Measurements from ENCODE around the gene KIRREL3.

DNA sequence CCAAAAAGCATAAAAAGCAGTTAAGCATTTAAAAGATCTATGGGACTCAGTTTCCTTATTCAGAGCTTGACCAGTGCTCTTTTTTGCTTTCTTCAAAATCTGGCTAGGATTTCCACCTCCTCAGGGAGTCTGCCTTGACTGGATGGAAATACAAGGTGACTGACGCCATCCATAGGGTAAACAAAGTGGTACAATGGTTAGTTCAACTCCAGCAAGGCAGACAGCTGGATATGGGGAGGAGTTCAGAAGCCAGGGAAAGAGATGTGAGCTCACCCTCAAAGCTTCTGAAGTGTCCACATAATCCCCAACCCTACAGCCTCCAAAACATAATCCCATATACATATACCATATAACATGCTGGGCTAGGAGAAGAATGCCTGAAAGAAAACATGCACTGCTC lies 52.0 kb downstream of the KIRREL3 start:
- TF ChIP-seq POLR2AphosphoS5 (IDR thresholded peaks at IDR 0.05) = no peak
- TF ChIP-seq, protein P1, sequence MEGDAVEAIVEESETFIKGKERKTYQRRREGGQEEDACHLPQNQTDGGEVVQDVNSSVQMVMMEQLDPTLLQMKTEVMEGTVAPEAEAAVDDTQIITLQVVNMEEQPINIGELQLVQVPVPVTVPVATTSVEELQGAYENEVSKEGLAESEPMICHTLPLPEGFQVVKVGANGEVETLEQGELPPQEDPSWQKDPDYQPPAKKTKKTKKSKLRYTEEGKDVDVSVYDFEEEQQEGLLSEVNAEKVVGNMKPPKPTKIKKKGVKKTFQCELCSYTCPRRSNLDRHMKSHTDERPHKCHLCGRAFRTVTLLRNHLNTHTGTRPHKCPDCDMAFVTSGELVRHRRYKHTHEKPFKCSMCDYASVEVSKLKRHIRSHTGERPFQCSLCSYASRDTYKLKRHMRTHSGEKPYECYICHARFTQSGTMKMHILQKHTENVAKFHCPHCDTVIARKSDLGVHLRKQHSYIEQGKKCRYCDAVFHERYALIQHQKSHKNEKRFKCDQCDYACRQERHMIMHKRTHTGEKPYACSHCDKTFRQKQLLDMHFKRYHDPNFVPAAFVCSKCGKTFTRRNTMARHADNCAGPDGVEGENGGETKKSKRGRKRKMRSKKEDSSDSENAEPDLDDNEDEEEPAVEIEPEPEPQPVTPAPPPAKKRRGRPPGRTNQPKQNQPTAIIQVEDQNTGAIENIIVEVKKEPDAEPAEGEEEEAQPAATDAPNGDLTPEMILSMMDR (IDR thresholded peaks at IDR 0.05) = no peak
- TF ChIP-seq POLR2A (IDR thresholded peaks at IDR 0.05) = no peak
- no peak for TF ChIP-seq EP300 (IDR thresholded peaks at IDR 0.05; ENCODE audit: low read depth)
